ENCODE measurements around the gene LPIN1. TPM values are rescaled to one million over a fixed set of nuclear protein-coding genes. Genes with fewer than 3 reads are reported as not detected.

Gene LPIN1
- total and polyA plus RNA-seq, 2 of the 13 experiments (the other 11 are each of a cell fraction or from before 2014, with no cell fraction given), result 9.7 to 19.4 TPM

DNA sequence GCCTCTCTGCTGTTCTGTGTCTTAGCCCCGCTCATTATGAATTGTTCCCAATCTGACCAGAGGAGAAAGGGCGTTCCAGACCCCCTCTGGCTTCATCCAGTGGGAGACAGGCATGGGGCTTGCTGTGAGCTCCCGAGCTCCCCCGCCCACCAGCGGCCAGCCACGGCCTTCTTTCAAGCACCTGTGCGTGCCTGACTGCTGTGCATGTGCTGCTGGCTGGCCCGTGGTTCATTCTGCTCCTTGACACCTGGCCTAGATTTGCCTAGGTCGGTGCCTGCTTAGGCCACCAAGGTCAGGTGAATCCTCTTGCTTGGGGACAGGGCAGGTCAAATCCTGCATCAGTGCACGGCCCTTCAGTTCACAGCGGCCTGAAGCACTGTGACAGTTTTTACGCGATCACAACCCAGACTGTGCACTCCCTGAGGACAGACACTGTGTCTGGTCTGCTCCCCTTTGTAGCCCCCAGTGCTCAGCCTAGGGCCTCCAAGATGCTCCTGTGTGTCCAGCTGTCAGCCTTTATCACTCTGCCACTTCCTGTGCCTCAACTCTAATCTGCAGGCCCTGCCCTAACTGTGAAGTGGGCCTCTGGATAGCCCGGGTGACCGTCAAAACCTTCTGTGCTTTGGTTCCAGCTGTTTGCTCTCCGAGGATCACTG is 3.6 kb upstream of the LPIN1 start (continued):
- TF ChIP-seq, protein P1, sequence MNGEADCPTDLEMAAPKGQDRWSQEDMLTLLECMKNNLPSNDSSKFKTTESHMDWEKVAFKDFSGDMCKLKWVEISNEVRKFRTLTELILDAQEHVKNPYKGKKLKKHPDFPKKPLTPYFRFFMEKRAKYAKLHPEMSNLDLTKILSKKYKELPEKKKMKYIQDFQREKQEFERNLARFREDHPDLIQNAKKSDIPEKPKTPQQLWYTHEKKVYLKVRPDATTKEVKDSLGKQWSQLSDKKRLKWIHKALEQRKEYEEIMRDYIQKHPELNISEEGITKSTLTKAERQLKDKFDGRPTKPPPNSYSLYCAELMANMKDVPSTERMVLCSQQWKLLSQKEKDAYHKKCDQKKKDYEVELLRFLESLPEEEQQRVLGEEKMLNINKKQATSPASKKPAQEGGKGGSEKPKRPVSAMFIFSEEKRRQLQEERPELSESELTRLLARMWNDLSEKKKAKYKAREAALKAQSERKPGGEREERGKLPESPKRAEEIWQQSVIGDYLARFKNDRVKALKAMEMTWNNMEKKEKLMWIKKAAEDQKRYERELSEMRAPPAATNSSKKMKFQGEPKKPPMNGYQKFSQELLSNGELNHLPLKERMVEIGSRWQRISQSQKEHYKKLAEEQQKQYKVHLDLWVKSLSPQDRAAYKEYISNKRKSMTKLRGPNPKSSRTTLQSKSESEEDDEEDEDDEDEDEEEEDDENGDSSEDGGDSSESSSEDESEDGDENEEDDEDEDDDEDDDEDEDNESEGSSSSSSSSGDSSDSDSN (CRISPR knock-in tag; IDR thresholded peaks at IDR 0.05), result peak; percentile 49; the same call in 1 of the 2 replicates
- TF ChIP-seq ZNF264 (CRISPR knock-in tag; IDR thresholded peaks at IDR 0.05) (peak; percentile 31; the same call in 1 of the 2 replicates), ZBTB20 (CRISPR knock-in tag; IDR thresholded peaks at IDR 0.05; ENCODE audit: borderline replicate concordance, low read depth) (no peak), ATF3 (CRISPR knock-in tag; IDR thresholded peaks at IDR 0.05) (no peak), ZNF639 (CRISPR knock-in tag; conservative IDR thresholded peaks at IDR 0.05) (no peak), ZFP1 (CRISPR knock-in tag; IDR thresholded peaks at IDR 0.05) (no peak), ZNF7 (CRISPR knock-in tag; IDR thresholded peaks at IDR 0.05) (no peak), TEAD3 (CRISPR knock-in tag; optimal IDR thresholded peaks at IDR 0.05; ENCODE audit: borderline replicate concordance) (no peak), CHCHD3 (CRISPR knock-in tag; IDR thresholded peaks at IDR 0.05) (0 out of 2 replicates have a peak, but pooled peaks have one; percentile 63), ZNF557 (CRISPR knock-in tag; IDR thresholded peaks at IDR 0.05) (no peak), ZNF484 (CRISPR knock-in tag; IDR thresholded peaks at IDR 0.05; ENCODE audit: borderline replicate concordance, low read depth) (no peak), MLLT10 (CRISPR knock-in tag; IDR thresholded peaks at IDR 0.05) (no peak), ZNF766 (CRISPR knock-in tag; IDR thresholded peaks at IDR 0.05; ENCODE audit: borderline replicate concordance) (no peak), ZNF292 (CRISPR knock-in tag; IDR thresholded peaks at IDR 0.05; ENCODE audit: borderline replicate concordance, low read depth) (0 out of 2 replicates have a peak, but pooled peaks have one; percentile 78), ZNF800 (CRISPR knock-in tag; IDR thresholded peaks at IDR 0.05) (0 out of 2 replicates have a peak, but pooled peaks have one; percentile 46), TCF12 (IDR thresholded peaks at IDR 0.05) (no peak), TCF12 (CRISPR knock-in tag; IDR thresholded peaks at IDR 0.05) (no peak), SALL2 (CRISPR knock-in tag; IDR thresholded peaks at IDR 0.05) (no peak), BHLHE40 (IDR thresholded peaks at IDR 0.05; ENCODE audit: low read length) (no peak), ZFP82 (CRISPR knock-in tag; IDR thresholded peaks at IDR 0.05; ENCODE audit: borderline replicate concordance) (no peak), SOX5 (CRISPR knock-in tag; IDR thresholded peaks at IDR 0.05; ENCODE audit: borderline replicate concordance) (no peak)
- TF ChIP-seq, protein P2, sequence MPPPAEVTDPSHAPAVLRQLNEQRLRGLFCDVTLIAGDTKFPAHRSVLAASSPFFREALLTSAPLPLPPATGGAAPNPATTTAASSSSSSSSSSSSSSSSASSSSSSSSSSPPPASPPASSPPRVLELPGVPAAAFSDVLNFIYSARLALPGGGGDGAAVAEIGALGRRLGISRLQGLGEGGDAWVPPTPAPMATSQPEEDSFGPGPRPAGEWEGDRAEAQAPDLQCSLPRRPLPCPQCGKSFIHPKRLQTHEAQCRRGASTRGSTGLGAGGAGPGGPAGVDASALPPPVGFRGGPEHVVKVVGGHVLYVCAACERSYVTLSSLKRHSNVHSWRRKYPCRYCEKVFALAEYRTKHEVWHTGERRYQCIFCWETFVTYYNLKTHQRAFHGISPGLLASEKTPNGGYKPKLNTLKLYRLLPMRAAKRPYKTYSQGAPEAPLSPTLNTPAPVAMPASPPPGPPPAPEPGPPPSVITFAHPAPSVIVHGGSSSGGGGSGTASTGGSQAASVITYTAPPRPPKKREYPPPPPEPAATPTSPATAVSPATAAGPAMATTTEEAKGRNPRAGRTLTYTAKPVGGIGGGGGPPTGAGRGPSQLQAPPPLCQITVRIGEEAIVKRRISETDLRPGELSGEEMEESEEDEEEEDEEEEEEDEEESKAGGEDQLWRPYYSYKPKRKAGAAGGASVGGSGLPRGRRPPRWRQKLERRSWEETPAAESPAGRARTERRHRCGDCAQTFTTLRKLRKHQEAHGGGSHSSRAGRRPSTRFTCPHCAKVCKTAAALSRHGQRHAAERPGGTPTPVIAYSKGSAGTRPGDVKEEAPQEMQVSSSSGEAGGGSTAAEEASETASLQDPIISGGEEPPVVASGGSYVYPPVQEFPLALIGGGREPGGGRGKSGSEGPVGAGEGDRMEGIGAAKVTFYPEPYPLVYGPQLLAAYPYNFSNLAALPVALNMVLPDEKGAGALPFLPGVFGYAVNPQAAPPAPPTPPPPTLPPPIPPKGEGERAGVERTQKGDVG (CRISPR knock-in tag; IDR thresholded peaks at IDR 0.05; ENCODE audit: borderline replicate concordance), result no peak; the same call in 1 of the 2 replicates
